ENCODE measurements around the gene ALDOA.

DNA sequence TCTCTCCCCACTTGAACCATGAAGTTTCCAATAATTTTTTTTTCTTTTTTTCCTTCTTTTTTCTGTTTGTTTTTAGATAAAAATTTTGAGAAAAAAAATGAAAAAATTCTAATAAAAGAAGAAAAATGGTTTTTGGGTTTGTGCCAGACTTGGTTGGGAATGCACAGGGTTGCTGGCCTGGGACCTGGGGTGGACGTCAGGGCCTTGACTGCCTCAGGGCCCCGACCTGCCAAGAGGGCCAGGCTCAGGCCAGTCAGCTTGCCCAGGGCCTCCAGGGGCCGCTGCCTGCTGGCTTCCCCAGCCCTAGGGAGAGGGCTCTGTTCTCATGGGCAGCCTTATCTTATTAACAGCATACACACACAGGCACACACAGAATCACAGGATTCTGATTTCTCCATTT, 19.7 kb downstream of the ALDOA start:
- TF ChIP-seq, protein P1, sequence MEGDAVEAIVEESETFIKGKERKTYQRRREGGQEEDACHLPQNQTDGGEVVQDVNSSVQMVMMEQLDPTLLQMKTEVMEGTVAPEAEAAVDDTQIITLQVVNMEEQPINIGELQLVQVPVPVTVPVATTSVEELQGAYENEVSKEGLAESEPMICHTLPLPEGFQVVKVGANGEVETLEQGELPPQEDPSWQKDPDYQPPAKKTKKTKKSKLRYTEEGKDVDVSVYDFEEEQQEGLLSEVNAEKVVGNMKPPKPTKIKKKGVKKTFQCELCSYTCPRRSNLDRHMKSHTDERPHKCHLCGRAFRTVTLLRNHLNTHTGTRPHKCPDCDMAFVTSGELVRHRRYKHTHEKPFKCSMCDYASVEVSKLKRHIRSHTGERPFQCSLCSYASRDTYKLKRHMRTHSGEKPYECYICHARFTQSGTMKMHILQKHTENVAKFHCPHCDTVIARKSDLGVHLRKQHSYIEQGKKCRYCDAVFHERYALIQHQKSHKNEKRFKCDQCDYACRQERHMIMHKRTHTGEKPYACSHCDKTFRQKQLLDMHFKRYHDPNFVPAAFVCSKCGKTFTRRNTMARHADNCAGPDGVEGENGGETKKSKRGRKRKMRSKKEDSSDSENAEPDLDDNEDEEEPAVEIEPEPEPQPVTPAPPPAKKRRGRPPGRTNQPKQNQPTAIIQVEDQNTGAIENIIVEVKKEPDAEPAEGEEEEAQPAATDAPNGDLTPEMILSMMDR (IDR thresholded peaks at IDR 0.05) = no peak
- no peak for TF ChIP-seq POLR2A (IDR thresholded peaks at IDR 0.05)

All from uterus (tissue), 2 donors.